ENCODE data around the gene ERBB4. TPM values are rescaled to one million over a fixed set of nuclear protein-coding genes. Genes with fewer than 3 reads are reported as not detected.

The ERBB4 gene
- total RNA-seq, 1 experiment from 2014 or later = 40.6 TPM

GRCh38 chr2:212344131-212344530 is 194.5 kb downstream of the ERBB4 start:
- H3K27ac ChIP-seq (ENCODE audit: low read depth, low read length, poor library complexity, severe bottlenecking) = no peak overlapping the region
- POLR2A ChIA-PET (ENCODE audit: low non-redundant PET) = no interaction called here
- TF ChIP-seq CTCF (conservative IDR thresholded peaks at IDR 0.05; ENCODE audit: low read depth, low read length) = no peak
- TF ChIP-seq EZH2 (IDR thresholded peaks at IDR 0.05; ENCODE audit: borderline replicate concordance, low read depth, low read length, poor library complexity, severe bottlenecking) = no peak
- H3K36me3 ChIP-seq (ENCODE audit: insufficient read depth, low read length, poor library complexity, severe bottlenecking) = no peaks in the 10 kb centered on the region
- no peaks in the 10 kb centered on the region for H3K4me1 ChIP-seq (ENCODE audit: insufficient read depth, low read length, poor library complexity, severe bottlenecking)
- CTCF ChIA-PET = no interaction called here
- DNase-seq (ENCODE audit: low spot score) = no peak
- H3K9me3 ChIP-seq (ENCODE audit: low read depth, low read length, poor library complexity, severe bottlenecking) = peaks cover 5% of the 10 kb centered on the region
- no peak overlapping the region for H3K4me3 ChIP-seq (ENCODE audit: low read depth, low read length, poor library complexity, severe bottlenecking)
- BruUV-seq (replicated peaks) = no TSS peak
- no peaks in the 10 kb centered on the region for H3K27me3 ChIP-seq (replicated peaks; ENCODE audit: insufficient read depth, low read depth, low read length, poor library complexity)
- intact Hi-C loops (cut with micrococcal nuclease; ENCODE audit: unreplicated experiment) = no loop called here

DNA sequence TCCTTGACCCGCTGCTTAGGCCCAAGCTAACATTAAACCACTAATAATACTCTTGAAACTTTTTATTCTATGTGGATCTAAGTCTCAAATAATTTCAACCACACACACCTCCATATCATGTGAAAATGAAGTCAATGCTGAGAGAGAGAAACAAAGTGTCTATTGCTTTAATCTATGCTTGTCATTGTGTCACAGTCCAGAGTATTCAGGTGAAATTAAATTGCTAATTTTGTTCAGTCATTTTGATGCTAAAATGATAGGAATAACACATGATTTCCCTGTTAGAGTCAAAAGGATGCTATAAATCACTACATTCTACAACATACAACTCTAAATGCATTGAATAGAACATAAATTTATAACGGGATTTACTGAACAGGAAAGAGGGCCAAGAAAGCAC is 195.4 kb downstream of the ERBB4 start:
- no peaks in the 10 kb centered on the region for H3K27me3 ChIP-seq (replicated peaks; ENCODE audit: insufficient read depth, low read depth, low read length, poor library complexity)
- no peak overlapping the region for H3K27ac ChIP-seq (ENCODE audit: low read depth, low read length, poor library complexity, severe bottlenecking)
- no peaks in the 10 kb centered on the region for H3K36me3 ChIP-seq (ENCODE audit: insufficient read depth, low read length, poor library complexity, severe bottlenecking)
- peaks cover 3% of the 10 kb centered on the region for H3K4me1 ChIP-seq (ENCODE audit: insufficient read depth, low read length, poor library complexity, severe bottlenecking)
- no peak for TF ChIP-seq EZH2 (IDR thresholded peaks at IDR 0.05; ENCODE audit: borderline replicate concordance, low read depth, low read length, poor library complexity, severe bottlenecking)
- no peak for TF ChIP-seq CTCF (conservative IDR thresholded peaks at IDR 0.05; ENCODE audit: low read depth, low read length)
- intact Hi-C loops (cut with micrococcal nuclease; ENCODE audit: unreplicated experiment) = no loop called here
- ChIA-PET POLR2A (ENCODE audit: low non-redundant PET) (no interaction called here), CTCF (no interaction called here)
- H3K4me3 ChIP-seq (ENCODE audit: low read depth, low read length, poor library complexity, severe bottlenecking) = no peak overlapping the region
- peaks cover 5% of the 10 kb centered on the region for H3K9me3 ChIP-seq (ENCODE audit: low read depth, low read length, poor library complexity, severe bottlenecking)
- BruUV-seq (replicated peaks) = no TSS peak
- DNase-seq (ENCODE audit: low spot score) = no peak

DNA sequence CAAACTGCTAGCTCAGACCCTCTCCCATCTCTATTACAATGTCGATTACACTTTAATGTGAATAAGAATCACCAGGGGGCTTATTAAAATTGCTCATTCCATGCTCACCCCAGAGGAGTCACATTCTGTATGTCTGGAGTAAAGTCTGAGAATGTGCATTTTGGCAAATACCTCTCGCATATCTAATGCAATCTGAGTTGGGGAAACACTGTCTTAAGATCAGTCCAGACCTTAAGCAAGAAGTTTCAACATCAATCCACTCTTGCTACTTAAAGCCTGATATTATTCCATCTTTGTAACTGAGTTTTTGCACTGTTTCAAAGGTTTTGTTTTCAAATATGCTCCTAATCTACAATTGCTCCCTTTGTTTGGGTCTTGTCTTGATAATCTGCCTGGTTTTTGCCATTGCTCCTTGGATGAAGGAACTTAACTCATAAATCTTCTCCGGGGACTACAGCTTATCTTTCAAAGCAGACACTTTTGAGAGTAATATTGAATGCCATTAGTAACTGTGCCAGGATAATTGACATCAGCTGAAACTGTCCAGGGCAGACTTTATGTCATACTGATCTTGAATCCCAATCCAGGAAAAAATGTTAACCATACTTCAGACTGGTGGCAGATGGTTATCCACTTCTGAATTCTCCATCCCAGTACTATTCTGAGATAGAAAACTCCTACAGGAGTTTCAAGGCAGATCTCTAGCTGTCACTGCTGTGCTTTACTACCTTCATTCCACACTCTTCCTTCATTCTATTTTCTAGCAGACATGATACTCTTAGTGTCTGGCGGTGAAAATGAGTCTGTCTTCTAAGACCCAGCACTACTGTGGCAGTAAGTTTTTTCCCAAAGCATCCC is 200.9 kb downstream of the ERBB4 start:
- no TSS peak for BruUV-seq (replicated peaks)
- DNase-seq (ENCODE audit: low spot score) = peak; percentile 47
- intact Hi-C loops (cut with micrococcal nuclease; ENCODE audit: unreplicated experiment) = no loop called here
- ChIA-PET CTCF (no interaction called here), POLR2A (ENCODE audit: low non-redundant PET) (interaction anchor here (0.7 kb wide), 1 partner anchor 91 kb away, joined by 3 read pairs; no protein-coding TSS in a partner anchor)
- Histone ChIP-seq H3K9me3 (ENCODE audit: low read depth, low read length, poor library complexity, severe bottlenecking) (peaks cover 5% of the 10 kb centered on the region), H3K36me3 (ENCODE audit: insufficient read depth, low read length, poor library complexity, severe bottlenecking) (no peaks in the 10 kb centered on the region), H3K4me3 (ENCODE audit: low read depth, low read length, poor library complexity, severe bottlenecking) (no peak overlapping the region), H3K27me3 (replicated peaks; ENCODE audit: insufficient read depth, low read depth, low read length, poor library complexity) (no peaks in the 10 kb centered on the region), H3K27ac (ENCODE audit: low read depth, low read length, poor library complexity, severe bottlenecking) (no peak overlapping the region), H3K4me1 (ENCODE audit: insufficient read depth, low read length, poor library complexity, severe bottlenecking) (peaks cover 19% of the 10 kb centered on the region)
- no peak for TF ChIP-seq EZH2 (IDR thresholded peaks at IDR 0.05; ENCODE audit: borderline replicate concordance, low read depth, low read length, poor library complexity, severe bottlenecking)
- TF ChIP-seq CTCF (conservative IDR thresholded peaks at IDR 0.05; ENCODE audit: low read depth, low read length) = no peak
